ENCODE data around the gene DHX30. TPM values are rescaled to one million over a fixed set of nuclear protein-coding genes. Genes with fewer than 3 reads are reported as not detected.

DHX30 gene
- total and polyA plus RNA-seq, 10 donors: 31.9 to 73.5 (median 57.3) TPM

DNA sequence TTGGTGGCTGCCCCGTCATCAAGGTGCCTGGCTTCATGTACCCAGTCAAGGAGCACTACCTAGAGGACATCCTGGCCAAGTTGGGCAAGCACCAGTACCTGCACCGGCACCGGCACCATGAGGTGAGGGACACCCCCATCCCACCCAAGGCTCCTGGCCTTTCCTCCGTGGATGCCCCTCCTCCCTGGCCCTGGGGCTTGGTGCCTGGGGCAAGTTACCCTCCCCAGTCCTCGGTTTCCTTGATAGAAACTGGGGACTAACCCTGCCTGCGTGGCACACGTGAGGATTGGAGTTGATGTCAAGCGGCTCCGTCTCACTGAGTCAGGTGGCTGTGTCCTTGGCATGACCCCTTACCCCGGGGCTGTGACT is 43.9 kb downstream of the DHX30 start:
- no peak overlapping the region for H3K27ac ChIP-seq
- intact Hi-C loops (cut with DNase I; ENCODE audit: low total_unique reads): no loop called here
- peaks cover 8 to 100% (median 99%) of the 10 kb centered on the region in 6 donors for H3K36me3 ChIP-seq
- WGBS, 5 donors: 93 to 99% (median 94%) methylated on average over 4 to 10 of the region's 10 CpGs
- no peak overlapping the region for H3K4me3 ChIP-seq
- no peaks in the 10 kb centered on the region for H3K9me3 ChIP-seq
- TF ChIP-seq POLR2A (IDR thresholded peaks at IDR 0.05) (no peak), POLR2AphosphoS5 (IDR thresholded peaks at IDR 0.05) (peak; percentile 9 to 11 (median 9))
- TF ChIP-seq, protein P1, sequence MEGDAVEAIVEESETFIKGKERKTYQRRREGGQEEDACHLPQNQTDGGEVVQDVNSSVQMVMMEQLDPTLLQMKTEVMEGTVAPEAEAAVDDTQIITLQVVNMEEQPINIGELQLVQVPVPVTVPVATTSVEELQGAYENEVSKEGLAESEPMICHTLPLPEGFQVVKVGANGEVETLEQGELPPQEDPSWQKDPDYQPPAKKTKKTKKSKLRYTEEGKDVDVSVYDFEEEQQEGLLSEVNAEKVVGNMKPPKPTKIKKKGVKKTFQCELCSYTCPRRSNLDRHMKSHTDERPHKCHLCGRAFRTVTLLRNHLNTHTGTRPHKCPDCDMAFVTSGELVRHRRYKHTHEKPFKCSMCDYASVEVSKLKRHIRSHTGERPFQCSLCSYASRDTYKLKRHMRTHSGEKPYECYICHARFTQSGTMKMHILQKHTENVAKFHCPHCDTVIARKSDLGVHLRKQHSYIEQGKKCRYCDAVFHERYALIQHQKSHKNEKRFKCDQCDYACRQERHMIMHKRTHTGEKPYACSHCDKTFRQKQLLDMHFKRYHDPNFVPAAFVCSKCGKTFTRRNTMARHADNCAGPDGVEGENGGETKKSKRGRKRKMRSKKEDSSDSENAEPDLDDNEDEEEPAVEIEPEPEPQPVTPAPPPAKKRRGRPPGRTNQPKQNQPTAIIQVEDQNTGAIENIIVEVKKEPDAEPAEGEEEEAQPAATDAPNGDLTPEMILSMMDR (IDR thresholded peaks at IDR 0.05 in 8 of 11, conservative IDR thresholded peaks at IDR 0.05 in 3 of 11): no peak
- H3K4me1 ChIP-seq: no peaks in the 10 kb centered on the region
- no peak for DNase-seq
- no peaks in the 10 kb centered on the region for H3K27me3 ChIP-seq (replicated peaks in 1 of 7)

DNA sequence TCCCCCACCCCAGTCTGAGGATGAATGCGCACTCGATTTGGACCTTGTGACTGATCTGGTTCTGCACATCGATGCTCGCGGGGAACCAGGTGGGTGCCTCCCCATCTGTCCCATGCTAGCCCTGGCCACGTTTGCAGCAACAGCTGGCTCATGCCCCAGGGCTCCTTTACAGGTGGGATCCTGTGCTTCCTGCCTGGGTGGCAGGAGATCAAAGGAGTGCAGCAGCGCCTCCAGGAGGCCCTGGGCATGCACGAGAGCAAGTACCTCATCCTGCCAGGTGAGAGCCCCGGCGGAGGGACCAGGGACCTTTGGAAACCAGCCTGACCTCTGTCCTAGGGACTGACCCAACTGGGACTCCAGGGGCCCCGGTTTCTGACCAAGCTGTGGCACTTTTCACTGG is 44.3 kb downstream of the DHX30 start:
- no peak for DNase-seq
- Histone ChIP-seq H3K27ac (no peak overlapping the region), H3K36me3 (peaks cover 8 to 100% (median 98%) of the 10 kb centered on the region in 6 donors), H3K4me1 (no peaks in the 10 kb centered on the region), H3K27me3 (replicated peaks in 1 of 7) (no peaks in the 10 kb centered on the region), H3K4me3 (no peak overlapping the region), H3K9me3 (no peaks in the 10 kb centered on the region)
- TF ChIP-seq, protein P1 (IDR thresholded peaks at IDR 0.05 in 8 of 11, conservative IDR thresholded peaks at IDR 0.05 in 3 of 11): no peak
- TF ChIP-seq POLR2AphosphoS5 (IDR thresholded peaks at IDR 0.05): peak in 2 of 3 donors; percentile 4 to 33
- 88 to 92% (median 91%) methylated on average over 9 to 11 of the region's 11 CpGs for WGBS, 5 donors
- intact Hi-C loops (cut with DNase I; ENCODE audit: low total_unique reads): no loop called here

DNA sequence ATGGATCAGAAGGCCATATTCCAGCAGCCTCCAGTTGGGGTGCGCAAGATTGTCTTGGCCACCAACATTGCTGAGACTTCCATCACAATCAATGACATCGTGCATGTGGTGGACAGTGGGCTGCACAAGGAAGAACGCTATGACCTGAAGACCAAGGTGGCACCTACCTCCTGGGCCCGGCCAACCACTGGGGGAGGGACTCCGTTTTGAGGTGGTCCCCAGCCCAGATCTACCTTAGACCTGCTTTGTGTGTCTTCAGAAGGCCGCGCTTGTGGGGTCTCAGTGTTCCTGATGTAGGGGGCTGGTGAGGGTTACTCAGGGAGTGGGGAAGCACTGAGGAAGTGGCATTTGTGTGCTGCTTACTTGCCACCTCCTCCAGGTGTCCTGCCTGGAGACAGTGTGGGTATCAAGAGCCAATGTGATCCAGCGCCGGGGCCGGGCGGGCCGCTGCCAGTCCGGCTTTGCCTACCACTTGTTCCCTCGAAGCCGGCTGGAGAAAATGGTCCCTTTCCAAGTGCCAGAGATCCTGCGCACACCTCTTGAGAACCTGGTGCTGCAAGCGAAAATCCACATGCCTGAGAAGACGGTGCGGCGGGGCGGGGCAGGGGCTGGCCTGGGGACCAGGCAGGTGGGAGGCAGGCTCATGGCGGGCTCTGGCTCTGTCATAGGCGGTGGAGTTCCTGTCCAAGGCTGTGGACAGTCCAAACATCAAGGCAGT is 45.0 kb downstream of the DHX30 start:
- H3K36me3 ChIP-seq: peaks cover 3 to 100% (median 98%) of the 10 kb centered on the region in 6 donors
- intact Hi-C loops (cut with DNase I; ENCODE audit: low total_unique reads): no loop called here
- no peaks in the 10 kb centered on the region for H3K4me1 ChIP-seq
- no peak overlapping the region for H3K27ac ChIP-seq
- H3K4me3 ChIP-seq: no peak overlapping the region
- H3K27me3 ChIP-seq (replicated peaks in 1 of 7): no peaks in the 10 kb centered on the region
- no peaks in the 10 kb centered on the region for H3K9me3 ChIP-seq
- TF ChIP-seq, protein P1 (IDR thresholded peaks at IDR 0.05 in 8 of 11, conservative IDR thresholded peaks at IDR 0.05 in 3 of 11): no peak
- peak in 1 of 3 donors; percentile 22 for TF ChIP-seq POLR2AphosphoS5 (IDR thresholded peaks at IDR 0.05)
- TF ChIP-seq POLR2A (IDR thresholded peaks at IDR 0.05): no peak
- DNase-seq: no peak
- 95 to 96% (median 96%) methylated on average over 20 to 23 of the region's 23 CpGs for WGBS, 5 donors

DNA sequence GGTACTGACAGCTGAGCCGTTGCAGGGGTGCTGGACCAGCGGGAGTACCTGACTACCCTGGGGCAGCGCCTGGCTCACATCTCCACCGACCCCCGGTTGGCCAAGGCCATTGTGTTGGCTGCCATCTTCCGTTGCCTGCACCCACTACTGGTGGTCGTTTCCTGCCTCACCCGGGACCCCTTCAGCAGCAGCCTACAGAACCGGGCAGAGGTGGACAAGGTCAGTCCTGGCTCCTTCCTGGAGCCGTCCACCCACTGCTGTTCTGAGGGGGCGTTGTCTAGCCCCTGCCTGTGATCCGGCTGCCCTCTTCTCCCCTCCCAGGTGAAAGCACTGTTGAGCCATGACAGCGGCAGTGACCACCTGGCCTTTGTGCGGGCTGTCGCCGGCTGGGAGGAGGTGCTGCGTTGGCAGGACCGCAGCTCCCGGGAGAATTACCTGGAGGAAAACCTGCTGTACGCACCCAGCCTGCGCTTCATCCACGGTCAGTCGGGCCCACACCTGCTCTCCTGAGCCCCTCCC is 45.7 kb downstream of the DHX30 start:
- Histone ChIP-seq H3K36me3 (peaks cover 3 to 100% (median 98%) of the 10 kb centered on the region in 6 donors), H3K4me3 (no peak overlapping the region), H3K27me3 (replicated peaks in 1 of 7) (no peaks in the 10 kb centered on the region), H3K4me1 (no peaks in the 10 kb centered on the region), H3K27ac (no peak overlapping the region), H3K9me3 (no peaks in the 10 kb centered on the region)
- TF ChIP-seq, protein P1 (IDR thresholded peaks at IDR 0.05 in 8 of 11, conservative IDR thresholded peaks at IDR 0.05 in 3 of 11): no peak
- TF ChIP-seq POLR2A (IDR thresholded peaks at IDR 0.05): no peak
- peak in 2 of 3 donors; percentile 14 to 57 for TF ChIP-seq POLR2AphosphoS5 (IDR thresholded peaks at IDR 0.05)
- intact Hi-C loops (cut with DNase I; ENCODE audit: low total_unique reads): no loop called here
- DNase-seq: peak; percentile 67
- 81 to 95% (median 85%) methylated on average over 17 to 23 of the region's 23 CpGs for WGBS, 5 donors

All from spleen (tissue), 11 donors.